GM18505 (cell line): ENCODE results near the gene IFNA13.
A peak's percentile ranks its signal among the peaks of the same experiment; 100 is the strongest.

ENCODE experiments used
- ATAC-seq: cut with Tn5 transposase; IDR thresholded peaks from one replicate; pipeline ENCODE4 v1.9.1; 2021; ENCODE audit not compliant: unreplicated experiment
- POLR2A ChIP-seq: IDR thresholded peaks from 4 replicates; pipeline ENCODE4 v1.6.1; 2011; ENCODE audit warnings: borderline replicate concordance; ENCODE audit not compliant: insufficient read depth, insufficient read length; ENCODE audit errors: extremely low read depth

Gene IFNA13

DNA sequence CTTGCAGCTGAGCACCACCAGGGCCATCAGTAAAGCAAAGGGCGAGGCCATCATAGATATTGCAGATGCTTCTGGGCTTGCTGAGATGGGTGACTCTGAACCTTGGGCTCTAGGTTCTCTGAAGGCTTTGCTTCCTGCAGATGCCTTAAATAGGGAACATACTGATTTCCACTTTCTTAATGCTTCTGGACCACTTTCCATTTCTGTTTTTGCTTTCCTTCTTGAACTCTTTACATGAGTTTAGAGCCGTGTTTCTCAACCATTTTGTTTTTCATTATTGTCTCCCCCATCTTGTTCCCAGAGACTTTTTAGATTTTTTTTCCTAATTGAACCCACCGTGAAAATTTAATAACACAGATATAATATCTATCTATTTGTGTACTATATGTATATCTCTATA lies at the start of gene IFNA13:
Gene IFNA13, minus strand, starts transcription at position 101 of the 400 bp plus-strand sequence. Its CDS starts 47 bp downstream, at position 54.
- no peak for ATAC-seq
- TF ChIP-seq POLR2A: no peak

DNA sequence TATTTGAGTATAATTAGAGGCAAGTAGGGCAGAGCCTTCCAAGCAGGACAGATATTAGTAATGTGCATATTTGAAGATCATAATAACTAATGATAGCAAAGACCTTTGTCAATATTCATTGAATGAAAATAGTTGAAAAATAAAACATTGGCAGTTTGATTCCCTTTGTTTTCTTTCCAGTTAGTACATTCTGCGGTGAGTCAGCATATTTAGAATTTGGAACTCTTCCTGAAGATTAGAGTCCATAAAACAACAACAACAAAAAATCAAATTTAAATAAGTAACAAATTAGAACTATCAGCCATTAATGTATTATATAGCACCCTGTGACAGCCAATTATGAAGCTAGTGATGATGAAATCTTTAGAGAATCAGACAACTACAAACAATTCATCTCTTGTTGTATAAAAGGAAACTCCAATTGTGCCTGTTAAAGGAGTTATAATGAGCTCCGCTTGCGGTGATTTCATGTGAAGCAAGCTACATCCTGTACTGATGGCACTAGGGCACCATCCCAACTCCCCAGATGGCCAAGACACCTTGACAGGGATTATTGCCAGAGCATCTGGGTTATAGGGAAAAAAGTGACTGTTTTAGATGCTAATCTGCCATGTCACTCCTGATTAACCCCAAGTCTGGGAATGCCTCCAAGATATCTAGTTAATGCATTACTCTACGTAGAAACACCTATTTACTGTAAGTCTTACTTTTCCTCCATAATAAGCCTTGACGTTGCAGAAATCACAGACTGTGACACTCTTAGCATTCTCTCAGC lies 47.8 kb upstream of the IFNA13 start:
- no peak for ATAC-seq
- no peak for TF ChIP-seq POLR2A

DNA sequence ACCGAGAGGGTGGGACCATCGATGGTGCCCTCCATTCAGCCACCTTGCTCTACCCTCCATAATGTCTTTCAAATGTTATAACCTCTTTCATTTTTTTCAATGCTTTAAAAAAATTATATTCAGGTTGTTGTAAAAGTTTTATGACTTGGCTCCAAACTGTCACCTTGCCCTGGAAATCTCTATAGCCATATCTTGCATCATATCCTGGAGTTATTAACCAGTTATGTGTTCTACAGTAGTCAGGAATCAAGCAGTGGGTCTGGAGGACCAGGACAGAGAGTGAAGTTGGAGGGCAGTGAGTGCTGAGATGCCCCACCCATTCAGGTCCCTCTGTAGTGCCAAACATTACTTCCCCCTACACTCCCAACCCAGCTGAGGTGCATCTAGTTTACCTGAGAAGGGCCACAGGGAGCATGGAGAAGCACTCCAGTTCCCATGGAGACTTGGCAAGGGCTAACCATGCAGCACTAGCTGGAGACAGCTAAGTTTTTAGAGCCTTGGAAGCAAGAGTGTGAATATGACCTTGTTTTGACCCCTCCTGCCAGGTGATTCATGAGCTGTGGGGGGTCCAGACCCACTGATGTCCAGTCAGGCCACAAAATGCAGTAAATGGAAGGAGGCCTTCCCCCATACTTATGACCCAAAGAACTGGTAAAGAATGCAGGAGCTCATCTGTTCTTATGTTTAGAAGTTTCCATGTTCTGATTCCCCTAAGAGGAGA lies 46.5 kb upstream of the IFNA13 start:
- no peak for TF ChIP-seq POLR2A
- no peak for ATAC-seq

DNA sequence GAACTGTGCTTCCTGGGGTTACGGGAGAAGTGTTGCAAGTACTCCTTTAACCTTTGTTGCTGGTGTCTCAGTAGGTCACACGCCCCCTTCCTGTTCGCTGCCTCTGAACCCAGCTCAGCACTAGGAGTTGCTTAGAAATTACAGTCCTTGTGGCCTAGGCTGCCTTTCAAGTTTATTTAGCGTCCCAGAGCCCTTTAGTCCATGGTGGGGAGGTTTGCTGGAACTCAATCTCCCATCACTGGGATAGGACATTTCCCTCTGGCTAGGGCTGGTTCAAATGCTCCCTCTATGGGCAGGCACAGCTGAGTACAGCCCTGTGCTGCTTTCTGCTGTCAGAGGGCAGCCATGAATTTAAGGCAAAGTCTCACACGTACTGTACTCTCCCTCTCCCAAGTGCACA lies 45.8 kb upstream of the IFNA13 start:
- no peak for ATAC-seq
- no peak for TF ChIP-seq POLR2A

DNA sequence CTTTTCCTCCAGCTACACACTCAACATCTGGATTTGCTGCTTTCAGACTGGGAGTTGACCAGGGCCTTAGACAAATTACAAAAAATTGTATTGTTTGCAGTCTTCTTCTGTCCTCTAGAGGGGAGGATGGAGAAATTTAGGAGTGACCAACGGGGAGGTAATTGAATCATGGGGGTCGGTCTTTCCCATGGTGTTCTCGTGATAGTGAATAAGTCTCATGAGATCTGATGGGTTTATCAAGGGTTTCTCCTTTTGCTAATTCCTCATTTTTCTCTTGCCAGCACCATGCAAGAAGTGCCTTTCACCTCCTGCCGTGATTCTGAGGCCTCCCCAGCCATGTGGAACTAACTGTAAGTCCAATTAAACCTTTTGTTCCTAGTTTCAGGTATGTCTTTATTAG lies 45.3 kb upstream of the IFNA13 start:
- no peak for TF ChIP-seq POLR2A
- no peak for ATAC-seq

DNA sequence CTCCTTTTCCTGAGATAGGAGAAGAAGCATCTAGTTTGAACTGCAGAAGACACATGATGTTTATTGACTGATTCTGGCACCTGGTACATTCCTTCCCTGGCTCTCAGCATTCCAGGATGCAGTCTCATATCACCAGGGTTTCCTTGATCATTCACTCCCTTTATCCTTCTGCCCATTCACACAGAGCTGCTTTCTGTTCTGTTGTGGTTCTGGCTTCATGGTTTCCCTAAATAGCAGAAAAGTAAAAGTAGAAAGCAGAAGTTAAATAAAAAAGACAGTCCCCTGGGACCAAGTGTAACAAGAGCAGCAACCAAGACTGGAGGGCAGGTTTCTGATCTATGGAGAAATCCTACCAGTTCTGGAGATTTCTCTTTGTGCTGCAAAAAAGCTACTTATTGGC lies 44.2 kb upstream of the IFNA13 start:
- no peak for TF ChIP-seq POLR2A
- peak; percentile 66 for ATAC-seq

DNA sequence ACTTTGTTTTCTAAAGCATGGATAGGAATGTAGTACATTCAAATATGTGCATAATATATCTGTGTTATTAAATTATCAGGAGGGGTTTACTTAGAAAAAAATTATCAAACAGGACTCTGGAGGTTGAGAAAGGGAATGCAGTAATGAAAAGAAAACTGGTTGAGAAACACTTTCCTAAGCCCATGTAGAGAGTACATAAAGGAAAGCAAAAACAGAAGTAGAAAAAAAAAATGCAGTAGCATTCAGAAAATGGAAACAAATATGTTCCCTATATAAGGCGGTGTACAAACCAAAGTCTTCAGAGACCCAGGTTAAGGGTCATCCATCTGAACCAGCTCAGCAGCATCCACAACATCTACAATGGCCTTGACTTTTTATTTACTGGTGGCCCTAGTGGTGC lies 41.0 kb upstream of the IFNA13 start, which contains the start of gene IFNA8:
Gene IFNA8, plus strand, starts transcription at position 301 of the 400 bp plus-strand sequence. Its CDS starts 60 bp downstream, at position 361.
- TF ChIP-seq POLR2A: no peak
- ATAC-seq: no peak

DNA sequence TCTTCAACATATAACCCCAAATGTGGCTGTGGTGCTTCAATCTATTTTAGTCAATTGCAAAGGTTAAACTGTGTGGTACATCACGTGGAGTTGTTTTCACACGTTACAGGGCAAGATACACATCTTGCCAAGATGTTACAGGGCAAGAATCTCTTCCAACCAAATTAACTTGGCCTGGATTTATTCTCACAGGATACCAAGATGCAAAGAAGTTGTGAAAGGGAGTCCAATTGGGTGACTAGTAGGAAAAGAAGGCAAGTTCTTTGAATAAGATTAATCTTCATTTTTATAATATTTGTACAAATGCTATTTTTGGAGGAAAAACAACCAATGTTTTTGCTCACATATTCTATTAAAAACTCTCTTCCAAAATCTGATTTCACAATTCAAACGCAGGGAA lies 36.3 kb upstream of the IFNA13 start:
- no peak for ATAC-seq
- TF ChIP-seq POLR2A: no peak

DNA sequence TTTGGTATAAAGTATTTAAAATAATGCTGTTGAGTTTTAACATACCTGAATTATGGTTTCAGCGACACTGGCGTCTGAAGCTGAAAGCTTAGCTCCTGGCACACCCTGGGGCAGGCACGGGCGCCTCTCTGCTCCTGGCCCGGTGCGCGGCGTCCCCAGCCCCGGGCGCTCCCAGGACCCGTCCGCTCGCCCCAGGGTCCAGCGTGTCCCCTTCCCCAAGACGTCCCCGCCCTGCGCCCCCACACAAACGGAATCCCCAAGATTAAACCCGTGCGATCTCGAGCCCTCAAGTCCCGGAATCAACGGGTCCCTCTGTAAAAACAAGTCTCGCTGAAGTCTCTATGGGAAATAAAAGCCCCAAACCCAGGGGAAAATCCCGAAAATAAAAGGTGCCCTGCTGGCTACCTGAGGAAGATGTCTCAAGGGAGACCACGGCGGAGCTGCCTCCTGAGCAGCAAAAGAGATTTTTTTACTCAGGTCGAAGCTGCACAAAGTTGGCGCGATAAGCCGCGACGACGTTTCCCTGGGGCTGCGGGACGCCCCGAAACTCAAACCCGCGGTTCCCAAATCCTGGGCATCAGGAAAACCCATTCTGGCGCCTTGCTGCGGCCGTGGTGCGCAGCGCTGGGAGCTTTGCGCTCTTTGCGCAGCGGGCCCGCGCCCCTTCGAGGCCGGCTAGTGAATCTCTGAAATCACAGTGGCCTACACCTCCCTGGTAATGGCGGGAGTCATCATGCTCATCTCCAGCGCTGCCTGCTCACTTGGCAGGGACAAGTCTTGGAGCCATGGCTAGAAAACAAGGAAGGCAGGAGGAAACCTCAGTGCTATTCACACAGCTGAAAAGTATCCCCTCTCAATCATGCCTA lies 34.8 kb upstream of the IFNA13 start:
- ATAC-seq: peak; percentile 58
- TF ChIP-seq POLR2A: no peak

DNA sequence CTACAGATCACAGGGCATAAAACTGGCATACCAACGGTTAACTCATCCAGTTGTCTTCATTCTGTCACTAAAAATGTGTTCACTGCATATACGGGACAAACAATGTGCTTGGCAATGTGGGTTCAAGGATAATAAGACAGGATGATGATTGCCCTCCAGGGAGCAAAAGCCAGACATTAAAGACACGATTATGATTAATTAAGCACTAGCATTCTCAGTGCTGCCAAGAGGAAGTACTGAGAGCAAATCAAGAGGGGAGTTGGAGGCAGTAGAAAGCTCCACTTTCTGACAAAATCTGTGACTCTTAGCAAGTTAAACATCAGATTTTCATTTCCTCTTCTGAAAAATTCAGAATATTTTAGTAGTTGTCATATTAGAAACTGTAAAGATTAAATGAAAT lies 32.1 kb upstream of the IFNA13 start:
- ATAC-seq: no peak

DNA sequence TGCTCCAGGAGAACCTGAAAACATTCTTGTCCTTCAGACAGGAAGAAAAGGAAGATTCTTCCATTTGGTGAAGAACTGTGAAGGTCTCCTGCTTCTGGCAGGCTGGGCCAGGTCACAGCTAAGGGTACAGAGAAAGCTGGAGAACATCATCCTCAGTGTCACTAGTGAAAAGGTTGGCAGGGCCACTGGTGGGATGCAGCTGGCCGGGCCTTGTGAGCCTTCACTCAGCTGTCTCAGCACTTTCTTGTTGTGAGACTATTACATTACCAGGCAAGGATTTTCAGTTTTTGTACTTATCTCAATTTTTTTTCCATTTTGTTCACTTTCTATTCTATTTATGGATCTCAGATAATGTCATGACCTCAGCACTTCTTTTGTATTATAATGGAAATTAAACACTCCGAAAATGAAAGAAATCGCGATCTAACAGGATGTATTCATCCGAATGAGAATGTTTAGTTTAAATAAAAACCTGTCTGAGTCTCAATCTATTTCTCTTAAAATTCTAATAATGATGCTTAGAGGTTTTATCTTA lies 31.2 kb upstream of the IFNA13 start:
- no peak for ATAC-seq

More for the DNA sequence above, 32.1 kb upstream of the IFNA13 start:
- TF ChIP-seq POLR2A: no peak

DNA sequence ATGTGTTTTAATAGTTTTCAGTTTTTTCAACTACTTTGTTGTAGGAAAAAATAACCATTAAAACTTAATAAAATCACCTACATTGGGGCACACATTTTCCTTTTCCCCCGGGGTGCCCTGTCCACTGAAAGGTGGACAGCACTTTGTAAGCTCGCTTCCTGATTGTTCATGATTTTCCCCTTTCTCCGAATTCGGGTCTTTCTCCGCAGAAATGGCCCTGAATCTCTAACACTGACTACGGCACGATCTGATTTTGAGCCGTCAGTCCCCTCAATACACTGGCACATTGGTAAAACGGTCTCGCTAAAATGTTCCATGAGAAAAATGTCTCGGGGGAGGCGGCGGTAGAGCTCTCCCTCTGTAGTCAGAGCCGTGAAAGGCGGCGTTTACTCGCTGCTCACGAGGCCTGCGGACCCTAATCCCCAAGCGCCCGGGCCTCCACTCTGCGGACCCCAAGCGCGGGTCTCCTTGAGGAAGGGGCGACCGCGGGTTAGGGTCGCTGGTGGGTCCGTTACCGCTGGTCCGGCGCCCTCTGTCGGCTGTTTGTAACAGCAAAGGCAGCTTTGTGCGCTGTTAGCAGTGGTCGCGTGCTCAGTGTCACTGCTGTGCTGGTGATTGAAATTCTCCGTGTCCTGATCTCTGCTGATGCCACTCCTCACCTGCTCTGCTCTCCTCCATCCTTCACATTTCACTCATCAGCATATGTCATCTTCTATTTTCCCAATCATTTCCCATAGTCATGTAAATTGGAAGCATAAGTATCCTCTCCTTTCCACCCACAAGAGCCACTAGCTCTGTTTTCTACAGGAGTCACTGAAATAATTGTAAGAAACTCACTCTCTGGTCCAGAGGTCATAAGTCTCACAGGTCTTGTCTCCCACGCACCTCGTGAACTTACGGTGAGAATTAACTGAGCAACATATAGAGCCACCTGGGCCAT lies 28.2 kb upstream of the IFNA13 start:
- ATAC-seq: peak; percentile 79
- no peak for TF ChIP-seq POLR2A

More for the DNA sequence above, 31.2 kb upstream of the IFNA13 start:
- TF ChIP-seq POLR2A: no peak
